HG03025 (cell line): Measurements from ENCODE around the gene C9orf50.
A peak's percentile ranks its signal among the peaks of the same experiment; 100 is the strongest.
"Not testable (repeated sequence)": the region's sequence is repeated elsewhere in the genome, so short reads cannot be mapped to it uniquely, and the experiment has no call there.

Experiments used
- ATAC-seq: cut with Tn5 transposase; IDR thresholded peaks from one replicate; pipeline ENCODE4 v1.9.1; 2021; ENCODE audit warnings: mild to moderate bottlenecking, moderate library complexity; ENCODE audit not compliant: unreplicated experiment, low FRiP score

C9orf50 gene

GRCh38 chr9:129648764-129649115 lies 27.8 kb upstream of the C9orf50 start:
- ATAC-seq, result no peak

- ATAC-seq, result no peak
Observed at GRCh38 chr9:129648092-129648763, 27.3 kb upstream of the C9orf50 start.

GRCh38 chr9:129647635-129648034 lies 26.7 kb upstream of the C9orf50 start:
- no peak for ATAC-seq

GRCh38 chr9:129646654-129647053 lies 25.8 kb upstream of the C9orf50 start:
- ATAC-seq, result no peak

- no peak for ATAC-seq
Observed at GRCh38 chr9:129646252-129646651, 25.4 kb upstream of the C9orf50 start.

- ATAC-seq, result no peak
Observed at GRCh38 chr9:129644902-129645301, 24.0 kb upstream of the C9orf50 start.

- no peak for ATAC-seq
Observed at GRCh38 chr9:129644365-129644764, 23.5 kb upstream of the C9orf50 start.

GRCh38 chr9:129643706-129644105 lies 22.8 kb upstream of the C9orf50 start:
- no peak for ATAC-seq

GRCh38 chr9:129641750-129642585 lies 21.1 kb upstream of the C9orf50 start, which contains the start of gene ASB6:
Gene ASB6, minus strand, starts transcription at chr9:129642151. Its CDS starts 152 bp downstream, at chr9:129641999.
- ATAC-seq, result peak; percentile 78

- ATAC-seq, result peak; percentile 16
Observed at GRCh38 chr9:129640871-129641749, 20.2 kb upstream of the C9orf50 start.

- no peak for ATAC-seq
Observed at GRCh38 chr9:129640086-129640870, 19.4 kb upstream of the C9orf50 start.

GRCh38 chr9:129639756-129640085 lies 18.8 kb upstream of the C9orf50 start:
- ATAC-seq, result no peak

GRCh38 chr9:129639034-129639630 lies 18.2 kb upstream of the C9orf50 start:
- no peak for ATAC-seq

- no peak for ATAC-seq
Observed at GRCh38 chr9:129637673-129638439, 17.0 kb upstream of the C9orf50 start.

- ATAC-seq, result no peak
Observed at GRCh38 chr9:129637102-129637501, 16.2 kb upstream of the C9orf50 start.

- ATAC-seq, result not testable (repeated sequence)
Observed at GRCh38 chr9:129636343-129636742, 15.4 kb upstream of the C9orf50 start.

GRCh38 chr9:129635099-129636065 lies 14.5 kb upstream of the C9orf50 start:
- ATAC-seq, result no peak

- ATAC-seq, result no peak
Observed at GRCh38 chr9:129633848-129634247, 12.9 kb upstream of the C9orf50 start.
